BJ (cell line): ENCODE data around the gene GJB3. TPM values are rescaled to one million over a fixed set of nuclear protein-coding genes. Genes with fewer than 3 reads are reported as not detected.

Experiments used
- CTCF ChIA-PET: fragments of 350-600 bp; formaldehyde crosslinking; extraction: SDS; loops from one replicate; lab custom pipeline; 2021; ENCODE audit warnings: antibody characterized with exemption, inconsistent platforms; lab: Yijun Ruan, JAX
- POLR2A ChIA-PET: fragments of 300-600 bp; sonication (Branson Sonifier 250); formaldehyde crosslinking; extraction: SDS; loops from one replicate; lab custom pipeline; 2021; ENCODE audit warnings: antibody characterized with exemption; lab: Charles Lee
- DNase-seq: peaks from one replicate; pipeline ENCODE4 v3.0.0-alpha.2; 2011; ENCODE audit warnings: low read depth
- H3K27me3 ChIP-seq: 2 replicates; pipeline ENCODE4 v1.6.0; 2011; ENCODE audit warnings: low read length; ENCODE audit not compliant: control insufficient read depth, insufficient read depth
- H3K36me3 ChIP-seq: 2 replicates; pipeline ENCODE4 v1.5.1; 2011; ENCODE audit warnings: low read length; ENCODE audit not compliant: control insufficient read depth, insufficient read depth
- H3K4me3 ChIP-seq: 2 replicates; pipeline ENCODE4 v1.5.1; 2011; ENCODE audit warnings: low read depth, mild to moderate bottlenecking, control low read depth, low read length
- polyA plus RNA-seq: library from polyadenylated mRNA; depleted of rRNA; stranded (reverse); fragments of >200 nt; gene quantifications from 2 replicates; pipeline ENCODE4 v1.2.3, GENCODE V29; 2011
- TF ChIP-seq, protein P1 (sequence below): IDR thresholded peaks from 2 replicates; pipeline ENCODE4 v1.5.1; 2011; ENCODE audit warnings: low read depth, mild to moderate bottlenecking, control low read depth, inconsistent platforms, low read length, moderate library complexity; ENCODE audit not compliant: insufficient read depth

Gene GJB3
- polyA plus RNA-seq, 1 experiment: not detected

DNA sequence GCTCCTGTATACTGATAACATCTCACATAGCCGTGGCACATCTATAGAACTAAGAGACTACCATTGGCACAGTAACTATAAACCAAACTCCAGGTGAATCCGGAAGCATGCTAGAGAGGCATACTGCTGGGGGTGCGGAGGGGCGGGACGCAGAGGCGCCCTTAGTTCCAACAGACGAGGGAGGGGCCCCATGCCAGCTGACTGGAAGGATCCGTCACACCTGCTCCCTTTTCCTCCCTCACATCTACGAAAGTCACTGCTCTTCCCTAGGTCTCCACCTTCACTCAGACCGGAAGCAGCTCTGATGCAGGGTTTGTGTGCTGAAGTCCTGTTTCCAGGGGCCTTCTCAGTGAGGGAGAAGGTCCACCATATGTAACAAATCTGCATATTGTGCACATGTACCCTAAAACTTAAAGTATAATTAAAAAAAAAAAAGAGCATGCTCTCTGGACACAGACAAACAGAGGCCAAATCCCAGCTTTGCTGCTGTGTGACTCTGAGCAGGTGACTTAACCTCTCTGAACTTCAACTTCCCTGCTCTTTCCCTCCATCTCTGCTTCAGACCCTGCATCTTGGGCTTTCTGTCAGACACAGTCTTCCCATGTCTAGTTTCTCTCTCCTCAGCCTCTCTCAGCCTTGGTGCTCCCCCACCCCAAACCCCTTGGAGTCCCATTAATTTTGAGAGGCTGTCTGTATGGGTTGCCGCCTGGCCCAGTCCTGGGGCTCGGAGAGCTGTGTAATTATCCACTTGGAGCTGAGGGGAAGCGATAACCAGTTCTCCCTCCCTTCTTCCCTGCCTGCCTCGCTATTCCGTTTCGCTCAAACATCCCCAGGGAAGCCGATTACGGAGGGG, 34.0 kb upstream of the GJB3 start:
- CTCF ChIA-PET: no interaction called here

DNA sequence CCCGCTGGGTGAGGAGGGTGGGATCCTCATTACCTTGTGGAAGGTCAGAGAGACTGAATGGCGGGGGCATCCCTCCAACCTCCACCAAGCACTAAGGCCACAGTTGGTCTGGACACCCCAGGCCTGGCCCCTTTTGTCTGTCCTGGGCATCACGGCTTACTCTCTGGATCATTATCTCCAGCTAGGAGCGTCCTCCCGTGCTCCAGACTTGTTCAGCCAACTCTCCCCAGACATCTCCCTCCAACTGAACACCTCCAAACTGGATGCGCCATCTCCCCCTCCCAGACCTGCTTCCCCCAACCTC, 33.4 kb upstream of the GJB3 start:
- Histone ChIP-seq H3K27me3 (peaks cover 2% of the 10 kb centered on the region), H3K36me3 (no peaks in the 10 kb centered on the region), H3K4me3 (no peak overlapping the region)
- POLR2A ChIA-PET: no interaction called here
- no peak for DNase-seq
- CTCF ChIA-PET: no interaction called here
- TF ChIP-seq, protein P1, sequence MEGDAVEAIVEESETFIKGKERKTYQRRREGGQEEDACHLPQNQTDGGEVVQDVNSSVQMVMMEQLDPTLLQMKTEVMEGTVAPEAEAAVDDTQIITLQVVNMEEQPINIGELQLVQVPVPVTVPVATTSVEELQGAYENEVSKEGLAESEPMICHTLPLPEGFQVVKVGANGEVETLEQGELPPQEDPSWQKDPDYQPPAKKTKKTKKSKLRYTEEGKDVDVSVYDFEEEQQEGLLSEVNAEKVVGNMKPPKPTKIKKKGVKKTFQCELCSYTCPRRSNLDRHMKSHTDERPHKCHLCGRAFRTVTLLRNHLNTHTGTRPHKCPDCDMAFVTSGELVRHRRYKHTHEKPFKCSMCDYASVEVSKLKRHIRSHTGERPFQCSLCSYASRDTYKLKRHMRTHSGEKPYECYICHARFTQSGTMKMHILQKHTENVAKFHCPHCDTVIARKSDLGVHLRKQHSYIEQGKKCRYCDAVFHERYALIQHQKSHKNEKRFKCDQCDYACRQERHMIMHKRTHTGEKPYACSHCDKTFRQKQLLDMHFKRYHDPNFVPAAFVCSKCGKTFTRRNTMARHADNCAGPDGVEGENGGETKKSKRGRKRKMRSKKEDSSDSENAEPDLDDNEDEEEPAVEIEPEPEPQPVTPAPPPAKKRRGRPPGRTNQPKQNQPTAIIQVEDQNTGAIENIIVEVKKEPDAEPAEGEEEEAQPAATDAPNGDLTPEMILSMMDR: no peak

More for the DNA sequence above, 34.0 kb upstream of the GJB3 start:
- POLR2A ChIA-PET: no interaction called here
- H3K4me3 ChIP-seq: no peak overlapping the region
- TF ChIP-seq, protein P1: no peak
- no peak for DNase-seq
- H3K27me3 ChIP-seq: peaks cover 2% of the 10 kb centered on the region
- no peaks in the 10 kb centered on the region for H3K36me3 ChIP-seq

DNA sequence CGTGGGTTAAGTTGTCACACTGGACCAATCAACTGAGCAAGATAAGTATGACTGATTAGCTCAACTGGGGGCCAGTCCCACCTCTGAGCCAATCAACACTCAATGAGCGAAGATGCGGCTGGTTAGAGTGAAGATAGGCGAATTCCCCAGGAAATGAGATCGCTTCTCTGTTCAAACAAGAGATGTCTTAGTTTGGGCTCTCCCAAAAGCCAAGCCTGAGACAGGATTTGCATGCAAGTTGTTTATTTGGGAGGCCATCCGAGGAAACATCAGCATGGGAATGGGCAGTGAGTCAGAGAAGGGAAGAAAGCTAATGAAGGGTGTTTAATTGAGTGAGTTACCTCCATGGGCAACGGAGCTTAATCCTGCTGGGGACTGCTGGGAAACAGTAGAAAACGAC, 31.0 kb upstream of the GJB3 start:
- DNase-seq: no peak
- CTCF ChIA-PET: no interaction called here
- POLR2A ChIA-PET: no interaction called here
- TF ChIP-seq, protein P1: no peak
- Histone ChIP-seq H3K36me3 (no peaks in the 10 kb centered on the region), H3K4me3 (no peak overlapping the region), H3K27me3 (peaks cover under 1% of the 10 kb centered on the region; the same call in 1 of the 2 replicates)

DNA sequence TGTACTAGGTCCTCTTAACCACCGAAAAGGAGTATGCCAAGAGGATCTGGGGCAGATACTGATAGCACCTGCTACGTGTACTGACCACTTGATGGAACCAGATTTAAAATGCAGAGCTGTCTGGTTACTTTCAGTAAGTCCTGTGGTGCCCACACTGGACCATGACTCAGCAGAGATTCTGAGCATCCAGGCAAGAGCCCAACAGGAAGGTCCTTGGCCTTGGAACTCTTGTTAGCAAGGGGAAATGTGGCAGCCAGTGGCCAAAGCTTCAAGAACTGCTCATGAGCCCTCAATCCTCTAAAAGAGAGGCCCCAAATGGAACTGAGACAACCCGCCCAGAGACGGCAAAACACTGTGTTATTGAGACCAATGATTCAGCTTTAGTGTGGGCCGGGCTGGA, 30.4 kb upstream of the GJB3 start:
- no peak for DNase-seq
- no peak overlapping the region for H3K4me3 ChIP-seq
- TF ChIP-seq, protein P1: no peak
- H3K27me3 ChIP-seq: no peaks in the 10 kb centered on the region
- CTCF ChIA-PET: interaction anchor here (3.0 kb wide), 1 partner anchor 8 kb away, joined by 19 read pairs; no protein-coding TSS in a partner anchor
- H3K36me3 ChIP-seq: no peaks in the 10 kb centered on the region
- POLR2A ChIA-PET: no interaction called here

DNA sequence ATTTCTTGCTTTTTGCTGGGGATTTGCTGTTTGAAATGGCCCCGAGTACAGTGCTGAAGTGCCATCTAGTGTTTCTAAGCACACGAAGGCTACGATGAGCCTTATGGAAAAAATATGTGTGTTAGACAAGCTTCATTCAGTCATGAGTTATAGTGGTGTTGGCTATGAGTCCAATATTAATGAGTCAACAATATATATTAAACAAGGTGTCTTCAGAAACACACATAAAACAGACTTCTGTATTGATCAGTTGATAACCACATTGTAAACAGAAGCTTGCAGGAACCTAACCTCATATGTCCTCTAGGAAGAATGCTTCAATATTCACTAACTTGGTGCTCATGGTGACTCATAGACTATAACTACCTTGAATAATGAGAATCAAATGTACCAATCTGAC, 27.9 kb upstream of the GJB3 start:
- CTCF ChIA-PET: interaction anchor here (3.0 kb wide), 1 partner anchor 10 kb away, joined by 19 read pairs; no protein-coding TSS in a partner anchor
- H3K36me3 ChIP-seq: no peaks in the 10 kb centered on the region
- no peak overlapping the region for H3K4me3 ChIP-seq
- no peak for DNase-seq
- POLR2A ChIA-PET: no interaction called here
- TF ChIP-seq, protein P1: no peak
- H3K27me3 ChIP-seq: no peaks in the 10 kb centered on the region
